ENCODE measurements around the gene FBLN2.

FBLN2 gene

DNA sequence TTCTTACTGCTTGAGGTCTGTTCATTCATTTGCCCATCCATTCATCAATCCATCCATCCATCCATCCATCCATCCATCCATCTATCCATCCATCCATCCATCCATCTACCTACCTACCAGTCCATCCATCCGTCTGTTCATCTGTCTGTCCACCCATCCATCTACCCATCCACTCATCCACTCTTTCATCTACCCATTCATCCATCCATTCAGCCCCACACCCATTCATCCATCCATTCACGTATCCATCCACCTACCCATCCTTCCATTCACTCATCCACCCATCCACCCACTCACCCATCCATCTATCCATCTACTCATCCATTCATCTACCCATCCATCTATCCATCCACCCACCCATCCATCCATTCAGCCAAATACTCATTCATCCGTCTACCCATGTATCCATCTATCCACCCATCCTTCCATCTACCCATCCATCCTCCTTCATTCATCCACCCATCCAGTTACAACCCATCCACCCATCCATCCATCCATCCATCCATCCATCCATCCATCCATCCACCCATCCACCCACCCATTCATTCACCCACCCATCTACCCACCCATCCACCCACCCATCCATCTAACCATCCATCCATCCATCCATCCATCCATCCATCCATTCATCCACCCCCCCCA is 68.3 kb downstream of the FBLN2 start:
- in situ Hi-C loops (cut with HindIII; ENCODE audit: low pct_ligation_motif_present, low sequenced_read_pairs), result no loop called here
- Histone ChIP-seq H3K4me3 (ENCODE audit: low read depth, low read length) (no peak overlapping the region), H3K27me3 (replicated peaks) (no peaks in the 10 kb centered on the region), H3K36me3 (replicated peaks) (no peaks in the 10 kb centered on the region), H3K27ac (no peak overlapping the region)
- DNase-seq, result no peak
- TF ChIP-seq, protein P1, sequence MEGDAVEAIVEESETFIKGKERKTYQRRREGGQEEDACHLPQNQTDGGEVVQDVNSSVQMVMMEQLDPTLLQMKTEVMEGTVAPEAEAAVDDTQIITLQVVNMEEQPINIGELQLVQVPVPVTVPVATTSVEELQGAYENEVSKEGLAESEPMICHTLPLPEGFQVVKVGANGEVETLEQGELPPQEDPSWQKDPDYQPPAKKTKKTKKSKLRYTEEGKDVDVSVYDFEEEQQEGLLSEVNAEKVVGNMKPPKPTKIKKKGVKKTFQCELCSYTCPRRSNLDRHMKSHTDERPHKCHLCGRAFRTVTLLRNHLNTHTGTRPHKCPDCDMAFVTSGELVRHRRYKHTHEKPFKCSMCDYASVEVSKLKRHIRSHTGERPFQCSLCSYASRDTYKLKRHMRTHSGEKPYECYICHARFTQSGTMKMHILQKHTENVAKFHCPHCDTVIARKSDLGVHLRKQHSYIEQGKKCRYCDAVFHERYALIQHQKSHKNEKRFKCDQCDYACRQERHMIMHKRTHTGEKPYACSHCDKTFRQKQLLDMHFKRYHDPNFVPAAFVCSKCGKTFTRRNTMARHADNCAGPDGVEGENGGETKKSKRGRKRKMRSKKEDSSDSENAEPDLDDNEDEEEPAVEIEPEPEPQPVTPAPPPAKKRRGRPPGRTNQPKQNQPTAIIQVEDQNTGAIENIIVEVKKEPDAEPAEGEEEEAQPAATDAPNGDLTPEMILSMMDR (IDR thresholded peaks at IDR 0.05; ENCODE audit: low read depth, low read length, missing control alignments), result no peak

DNA sequence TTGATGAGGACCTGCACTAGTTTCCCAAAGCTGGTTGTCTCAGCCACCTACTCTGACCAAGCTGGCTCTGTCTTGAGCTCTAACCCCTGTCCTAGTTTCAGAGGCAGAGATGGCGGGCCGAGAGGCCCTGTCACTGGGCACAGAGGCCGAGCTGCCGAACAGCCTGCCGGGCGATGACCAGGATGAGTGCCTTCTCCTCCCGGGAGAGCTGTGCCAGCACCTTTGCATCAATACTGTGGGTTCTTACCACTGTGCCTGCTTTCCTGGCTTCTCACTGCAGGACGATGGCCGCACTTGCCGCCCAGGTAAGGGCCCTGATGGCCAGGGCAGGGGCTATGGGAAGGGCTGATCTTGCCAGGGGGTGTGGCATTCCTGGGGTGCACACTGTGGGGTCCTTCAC is 69.1 kb downstream of the FBLN2 start:
- H3K4me3 ChIP-seq (ENCODE audit: low read depth, low read length), result no peak overlapping the region
- no peak overlapping the region for H3K27ac ChIP-seq
- no peak for DNase-seq
- TF ChIP-seq, protein P1 (IDR thresholded peaks at IDR 0.05; ENCODE audit: low read depth, low read length, missing control alignments), result no peak
- no peaks in the 10 kb centered on the region for H3K27me3 ChIP-seq (replicated peaks)
- no peaks in the 10 kb centered on the region for H3K36me3 ChIP-seq (replicated peaks)
- in situ Hi-C loops (cut with HindIII; ENCODE audit: low pct_ligation_motif_present, low sequenced_read_pairs), result no loop called here

DNA sequence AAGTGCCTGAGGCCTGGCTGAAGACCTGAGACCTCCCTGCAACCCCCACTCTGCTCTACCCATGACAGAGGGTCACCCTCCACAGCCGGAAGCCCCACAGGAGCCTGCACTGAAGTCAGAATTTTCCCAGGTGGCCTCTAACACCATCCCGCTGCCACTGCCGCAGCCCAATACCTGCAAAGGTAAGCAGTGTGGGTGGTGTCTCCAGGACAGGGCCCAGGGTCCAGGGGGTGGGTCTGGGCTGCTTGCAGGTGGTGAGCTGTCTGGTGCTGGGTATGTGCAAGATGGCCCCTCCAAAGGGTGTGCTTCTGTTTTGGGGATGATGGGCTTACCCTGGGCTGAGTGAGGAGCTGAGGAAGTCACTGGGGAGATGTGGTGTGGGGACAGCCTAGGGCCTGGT is 69.9 kb downstream of the FBLN2 start:
- H3K27me3 ChIP-seq (replicated peaks), result no peaks in the 10 kb centered on the region
- DNase-seq, result no peak
- H3K27ac ChIP-seq, result no peak overlapping the region
- H3K36me3 ChIP-seq (replicated peaks), result no peaks in the 10 kb centered on the region
- TF ChIP-seq, protein P1 (IDR thresholded peaks at IDR 0.05; ENCODE audit: low read depth, low read length, missing control alignments), result no peak
- in situ Hi-C loops (cut with HindIII; ENCODE audit: low pct_ligation_motif_present, low sequenced_read_pairs), result no loop called here
- no peak overlapping the region for H3K4me3 ChIP-seq (ENCODE audit: low read depth, low read length)

DNA sequence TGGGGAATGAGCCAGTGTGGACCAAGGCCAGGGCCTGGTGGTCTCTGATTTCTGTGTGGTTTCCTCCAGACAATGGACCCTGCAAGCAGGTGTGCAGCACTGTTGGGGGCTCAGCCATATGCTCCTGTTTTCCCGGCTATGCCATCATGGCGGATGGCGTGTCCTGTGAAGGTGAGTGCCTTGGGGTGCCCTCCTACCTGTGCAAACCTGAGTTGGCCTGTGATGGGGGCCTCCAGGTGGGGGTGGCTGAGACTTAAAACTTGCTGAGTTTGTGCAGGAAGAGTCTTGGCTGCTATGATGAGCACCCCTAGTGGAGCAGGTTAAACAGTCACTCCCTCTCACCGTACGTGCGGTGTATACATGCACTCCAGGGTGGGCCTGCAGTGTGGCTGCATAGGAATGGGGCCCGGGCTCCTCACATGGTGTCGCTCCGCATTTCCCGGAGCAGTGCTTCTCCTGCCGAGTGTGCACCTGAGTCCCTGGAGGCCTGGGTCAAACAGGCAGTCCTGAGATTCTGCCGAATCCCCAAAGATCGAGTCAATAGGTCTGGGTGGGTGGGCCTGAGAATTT is 70.8 kb downstream of the FBLN2 start:
- no peaks in the 10 kb centered on the region for H3K27me3 ChIP-seq (replicated peaks)
- in situ Hi-C loops (cut with HindIII; ENCODE audit: low pct_ligation_motif_present, low sequenced_read_pairs), result no loop called here
- TF ChIP-seq, protein P1 (IDR thresholded peaks at IDR 0.05; ENCODE audit: low read depth, low read length, missing control alignments), result no peak
- DNase-seq, result no peak
- H3K27ac ChIP-seq, result no peak overlapping the region
- H3K4me3 ChIP-seq (ENCODE audit: low read depth, low read length), result no peak overlapping the region
- no peaks in the 10 kb centered on the region for H3K36me3 ChIP-seq (replicated peaks)

DNA sequence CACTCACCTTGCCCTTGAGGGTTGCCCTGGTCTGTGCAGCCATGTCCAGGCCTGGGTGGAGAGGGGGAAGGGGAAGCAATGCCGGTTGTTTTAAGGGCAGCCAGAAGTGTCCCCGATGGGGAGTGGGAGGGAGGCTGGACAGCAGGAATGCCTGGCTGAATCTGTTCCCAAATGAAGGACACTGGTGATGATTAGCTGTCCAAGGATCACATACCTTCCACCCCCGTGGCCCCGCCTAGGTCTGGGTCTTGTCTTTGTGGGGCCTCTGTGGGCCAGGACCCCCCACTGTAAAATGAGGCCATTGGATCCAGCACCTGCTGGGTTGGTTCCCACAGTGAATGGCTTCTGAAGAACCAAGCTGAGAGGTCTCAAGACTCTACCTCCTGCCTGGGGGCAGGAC is 71.4 kb downstream of the FBLN2 start:
- Histone ChIP-seq H3K27ac (no peak overlapping the region), H3K27me3 (replicated peaks) (no peaks in the 10 kb centered on the region), H3K4me3 (ENCODE audit: low read depth, low read length) (no peak overlapping the region), H3K36me3 (replicated peaks) (no peaks in the 10 kb centered on the region)
- TF ChIP-seq, protein P1 (IDR thresholded peaks at IDR 0.05; ENCODE audit: low read depth, low read length, missing control alignments), result no peak
- DNase-seq, result no peak
- in situ Hi-C loops (cut with HindIII; ENCODE audit: low pct_ligation_motif_present, low sequenced_read_pairs), result no loop called here

Data from brain microvascular endothelial cell (primary cell).